ENCODE data around the gene PIK3R1.

DNA sequence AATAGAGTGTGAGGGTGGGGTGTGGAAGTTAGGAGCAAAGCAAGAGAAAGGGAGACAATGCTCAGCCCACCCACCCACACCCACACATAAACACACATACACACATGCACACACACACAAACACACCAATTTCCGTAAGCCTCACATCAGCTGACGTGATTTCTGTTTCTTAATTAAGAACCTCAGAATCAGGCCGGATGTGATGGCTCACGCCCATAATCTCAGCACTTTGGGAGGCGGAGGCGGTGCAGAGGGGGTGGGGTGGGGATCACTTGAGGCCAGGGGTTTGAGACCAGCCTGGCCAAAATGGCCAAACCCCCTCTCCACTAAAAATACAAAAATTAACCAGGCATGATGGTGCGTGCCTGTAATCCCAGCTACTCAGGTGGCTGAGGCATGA lies 26.4 kb upstream of the PIK3R1 start:
- TF ChIP-seq, protein P1, sequence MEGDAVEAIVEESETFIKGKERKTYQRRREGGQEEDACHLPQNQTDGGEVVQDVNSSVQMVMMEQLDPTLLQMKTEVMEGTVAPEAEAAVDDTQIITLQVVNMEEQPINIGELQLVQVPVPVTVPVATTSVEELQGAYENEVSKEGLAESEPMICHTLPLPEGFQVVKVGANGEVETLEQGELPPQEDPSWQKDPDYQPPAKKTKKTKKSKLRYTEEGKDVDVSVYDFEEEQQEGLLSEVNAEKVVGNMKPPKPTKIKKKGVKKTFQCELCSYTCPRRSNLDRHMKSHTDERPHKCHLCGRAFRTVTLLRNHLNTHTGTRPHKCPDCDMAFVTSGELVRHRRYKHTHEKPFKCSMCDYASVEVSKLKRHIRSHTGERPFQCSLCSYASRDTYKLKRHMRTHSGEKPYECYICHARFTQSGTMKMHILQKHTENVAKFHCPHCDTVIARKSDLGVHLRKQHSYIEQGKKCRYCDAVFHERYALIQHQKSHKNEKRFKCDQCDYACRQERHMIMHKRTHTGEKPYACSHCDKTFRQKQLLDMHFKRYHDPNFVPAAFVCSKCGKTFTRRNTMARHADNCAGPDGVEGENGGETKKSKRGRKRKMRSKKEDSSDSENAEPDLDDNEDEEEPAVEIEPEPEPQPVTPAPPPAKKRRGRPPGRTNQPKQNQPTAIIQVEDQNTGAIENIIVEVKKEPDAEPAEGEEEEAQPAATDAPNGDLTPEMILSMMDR (IDR thresholded peaks at IDR 0.05; ENCODE audit: low read depth, low read length, missing input control): no peak
- TF ChIP-seq TAF1 (conservative IDR thresholded peaks at IDR 0.05) (no peak), FOXA1 (IDR thresholded peaks at IDR 0.05) (no peak), JUND (IDR thresholded peaks at IDR 0.05) (no peak), RAD21 (IDR thresholded peaks at IDR 0.05) (no peak)
- TF ChIP-seq, protein P2, sequence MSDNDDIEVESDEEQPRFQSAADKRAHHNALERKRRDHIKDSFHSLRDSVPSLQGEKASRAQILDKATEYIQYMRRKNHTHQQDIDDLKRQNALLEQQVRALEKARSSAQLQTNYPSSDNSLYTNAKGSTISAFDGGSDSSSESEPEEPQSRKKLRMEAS (IDR thresholded peaks at IDR 0.05): no peak
- TF ChIP-seq, protein P3, sequence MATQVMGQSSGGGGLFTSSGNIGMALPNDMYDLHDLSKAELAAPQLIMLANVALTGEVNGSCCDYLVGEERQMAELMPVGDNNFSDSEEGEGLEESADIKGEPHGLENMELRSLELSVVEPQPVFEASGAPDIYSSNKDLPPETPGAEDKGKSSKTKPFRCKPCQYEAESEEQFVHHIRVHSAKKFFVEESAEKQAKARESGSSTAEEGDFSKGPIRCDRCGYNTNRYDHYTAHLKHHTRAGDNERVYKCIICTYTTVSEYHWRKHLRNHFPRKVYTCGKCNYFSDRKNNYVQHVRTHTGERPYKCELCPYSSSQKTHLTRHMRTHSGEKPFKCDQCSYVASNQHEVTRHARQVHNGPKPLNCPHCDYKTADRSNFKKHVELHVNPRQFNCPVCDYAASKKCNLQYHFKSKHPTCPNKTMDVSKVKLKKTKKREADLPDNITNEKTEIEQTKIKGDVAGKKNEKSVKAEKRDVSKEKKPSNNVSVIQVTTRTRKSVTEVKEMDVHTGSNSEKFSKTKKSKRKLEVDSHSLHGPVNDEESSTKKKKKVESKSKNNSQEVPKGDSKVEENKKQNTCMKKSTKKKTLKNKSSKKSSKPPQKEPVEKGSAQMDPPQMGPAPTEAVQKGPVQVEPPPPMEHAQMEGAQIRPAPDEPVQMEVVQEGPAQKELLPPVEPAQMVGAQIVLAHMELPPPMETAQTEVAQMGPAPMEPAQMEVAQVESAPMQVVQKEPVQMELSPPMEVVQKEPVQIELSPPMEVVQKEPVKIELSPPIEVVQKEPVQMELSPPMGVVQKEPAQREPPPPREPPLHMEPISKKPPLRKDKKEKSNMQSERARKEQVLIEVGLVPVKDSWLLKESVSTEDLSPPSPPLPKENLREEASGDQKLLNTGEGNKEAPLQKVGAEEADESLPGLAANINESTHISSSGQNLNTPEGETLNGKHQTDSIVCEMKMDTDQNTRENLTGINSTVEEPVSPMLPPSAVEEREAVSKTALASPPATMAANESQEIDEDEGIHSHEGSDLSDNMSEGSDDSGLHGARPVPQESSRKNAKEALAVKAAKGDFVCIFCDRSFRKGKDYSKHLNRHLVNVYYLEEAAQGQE (IDR thresholded peaks at IDR 0.05): no peak
